HG03139 (cell line): ENCODE results near the gene RAI1.
"Not testable (repeated sequence)": the region's sequence is repeated elsewhere in the genome, so short reads cannot be mapped to it uniquely, and the experiment has no call there.

Experiments
- ATAC-seq: cut with Tn5 transposase; IDR thresholded peaks from one replicate; pipeline ENCODE4 v1.9.1; 2021; ENCODE audit not compliant: unreplicated experiment

RAI1 gene

DNA sequence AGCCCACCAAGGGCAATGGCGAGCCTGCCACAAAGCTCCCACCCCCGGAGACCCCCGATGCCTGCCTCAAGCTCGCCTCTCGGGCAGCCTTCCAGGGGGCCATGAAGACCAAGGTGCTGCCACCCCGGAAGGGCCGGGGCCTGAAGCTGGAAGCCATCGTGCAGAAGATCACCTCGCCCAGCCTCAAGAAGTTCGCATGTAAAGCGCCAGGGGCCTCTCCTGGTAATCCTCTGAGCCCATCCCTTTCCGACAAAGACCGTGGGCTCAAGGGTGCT, 115.5 kb downstream of the RAI1 start:
- no peak for ATAC-seq

- no peak for ATAC-seq
These were observed 116.0 kb downstream of the RAI1 start for GRCh38 chr17:17797119-17797809.

DNA sequence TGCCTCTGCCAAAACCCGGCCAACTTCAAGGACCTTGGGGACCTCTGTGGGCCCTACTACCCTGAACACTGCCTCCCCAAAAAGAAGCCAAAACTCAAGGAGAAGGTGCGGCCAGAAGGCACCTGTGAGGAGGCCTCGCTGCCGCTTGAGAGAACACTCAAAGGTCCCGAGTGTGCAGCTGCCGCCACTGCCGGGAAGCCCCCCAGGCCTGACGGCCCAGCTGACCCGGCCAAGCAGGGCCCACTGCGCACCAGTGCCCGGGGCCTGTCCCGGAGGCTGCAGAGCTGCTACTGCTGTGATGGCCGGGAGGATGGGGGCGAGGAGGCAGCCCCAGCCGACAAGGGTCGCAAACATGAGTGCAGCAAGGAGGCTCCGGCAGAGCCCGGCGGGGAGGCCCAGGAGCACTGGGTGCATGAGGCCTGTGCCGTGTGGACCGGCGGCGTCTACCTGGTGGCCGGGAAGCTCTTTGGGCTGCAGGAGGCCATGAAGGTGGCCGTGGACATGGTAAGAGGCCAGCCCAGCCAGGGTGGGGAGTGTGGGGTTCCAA, 116.8 kb downstream of the RAI1 start:
- ATAC-seq: no peak

- no peak for ATAC-seq
These were observed 117.5 kb downstream of the RAI1 start for GRCh38 chr17:17798573-17799255.

DNA sequence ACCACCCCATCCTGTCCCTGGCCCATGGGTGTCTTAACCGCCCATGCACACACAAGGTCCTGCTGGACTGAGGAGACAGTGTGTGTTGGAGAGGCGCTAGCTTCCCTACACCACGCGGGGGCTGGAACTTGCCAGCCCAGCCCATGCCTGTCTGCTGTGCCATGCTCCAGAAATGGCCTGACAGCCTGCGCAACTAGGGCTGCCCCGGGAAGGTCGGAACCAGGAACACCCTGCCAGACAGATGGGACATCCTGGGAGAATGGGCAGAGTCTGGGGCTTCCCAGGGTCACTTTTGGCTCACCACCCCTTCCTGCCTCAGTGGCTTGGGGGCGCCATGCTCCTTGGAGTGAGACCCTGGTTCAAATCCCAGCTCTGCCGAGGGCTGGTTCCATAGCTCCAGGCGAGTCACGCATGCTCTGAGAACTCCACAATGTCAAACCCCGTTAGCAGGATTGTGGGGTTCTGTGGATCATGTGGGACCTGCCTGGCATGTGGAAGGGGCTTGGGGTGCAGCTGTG, 119.3 kb downstream of the RAI1 start:
- no peak for ATAC-seq

- no peak for ATAC-seq
These were observed 120.7 kb downstream of the RAI1 start for GRCh38 chr17:17801800-17802481.

DNA sequence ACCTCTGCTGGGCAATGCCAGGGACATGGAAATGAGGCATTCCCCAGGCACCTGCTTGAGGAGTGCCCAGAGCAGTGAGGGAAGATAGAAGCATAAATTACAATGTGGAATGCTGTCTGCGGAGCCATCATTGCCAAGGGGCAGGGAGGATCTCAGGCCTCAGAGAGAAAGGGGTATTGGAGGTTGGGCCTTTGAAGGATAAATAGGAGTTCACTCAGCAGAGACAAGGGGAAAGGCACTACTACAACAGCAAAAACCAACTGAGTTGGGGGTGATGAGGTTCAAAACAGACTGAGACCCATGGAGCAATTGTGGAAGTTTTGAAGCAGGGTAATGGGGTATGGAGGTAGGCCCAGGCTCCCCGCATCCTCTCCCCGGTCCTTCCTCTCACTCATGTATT, 122.7 kb downstream of the RAI1 start:
- ATAC-seq: no peak

GRCh38 chr17:17805575-17805974, 124.3 kb downstream of the RAI1 start:
- ATAC-seq: no peak

- ATAC-seq: no peak
These were observed 124.8 kb downstream of the RAI1 start for GRCh38 chr17:17806035-17806434.

DNA sequence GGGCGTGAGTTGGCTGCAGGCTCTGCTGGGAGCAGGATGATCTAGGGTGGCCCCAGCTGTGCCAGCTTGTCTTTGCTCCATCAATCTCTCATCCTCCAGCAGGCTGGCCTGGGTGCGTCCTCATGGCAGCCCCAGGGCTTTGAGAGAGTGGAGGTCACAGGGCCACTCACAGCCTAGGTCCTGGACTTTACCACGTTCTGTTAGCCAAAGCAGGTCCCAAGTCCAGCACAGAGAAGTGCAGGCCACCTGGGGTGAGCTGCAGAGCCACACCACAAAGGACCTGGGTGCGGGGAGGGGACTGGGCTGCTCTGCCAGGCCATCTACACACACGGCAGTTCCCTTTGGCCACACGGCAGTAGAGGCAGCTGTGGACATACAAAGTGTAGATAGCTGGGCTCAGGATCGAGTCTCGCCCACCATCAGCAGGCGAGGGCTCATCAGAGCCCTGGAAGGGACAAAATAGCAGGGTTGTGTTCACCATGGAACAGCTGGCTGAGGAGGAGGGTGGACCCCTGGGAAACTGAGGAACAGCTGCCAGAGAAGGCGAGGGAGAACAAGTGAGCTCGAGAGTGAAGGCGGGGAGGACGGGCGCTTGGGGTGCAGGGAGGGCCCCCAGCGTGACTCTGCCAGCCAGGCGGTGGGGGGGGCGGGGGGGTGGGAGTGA, 125.5 kb downstream of the RAI1 start:
- ATAC-seq: no peak

GRCh38 chr17:17807440-17807839, 126.2 kb downstream of the RAI1 start:
- ATAC-seq: no peak

DNA sequence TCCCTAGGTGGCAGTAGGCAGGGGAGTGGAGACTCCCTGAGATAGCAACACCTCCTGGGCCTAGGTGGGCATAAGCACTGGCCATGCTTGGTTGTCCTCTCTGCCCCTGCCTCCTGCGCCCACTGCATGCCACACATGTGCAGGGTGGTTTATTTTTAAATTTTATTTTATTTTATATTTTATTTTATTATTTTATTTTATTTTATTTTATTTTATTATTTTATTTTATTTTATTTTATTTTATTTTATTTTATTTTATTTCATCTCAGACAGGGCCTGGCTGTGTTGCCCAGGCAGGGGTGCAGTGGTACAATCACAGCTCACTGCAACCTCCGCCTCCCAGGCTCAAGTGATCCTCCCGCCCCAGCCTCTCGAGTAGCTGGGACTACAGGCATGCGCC, 126.9 kb downstream of the RAI1 start:
- not testable (repeated sequence) for ATAC-seq

DNA sequence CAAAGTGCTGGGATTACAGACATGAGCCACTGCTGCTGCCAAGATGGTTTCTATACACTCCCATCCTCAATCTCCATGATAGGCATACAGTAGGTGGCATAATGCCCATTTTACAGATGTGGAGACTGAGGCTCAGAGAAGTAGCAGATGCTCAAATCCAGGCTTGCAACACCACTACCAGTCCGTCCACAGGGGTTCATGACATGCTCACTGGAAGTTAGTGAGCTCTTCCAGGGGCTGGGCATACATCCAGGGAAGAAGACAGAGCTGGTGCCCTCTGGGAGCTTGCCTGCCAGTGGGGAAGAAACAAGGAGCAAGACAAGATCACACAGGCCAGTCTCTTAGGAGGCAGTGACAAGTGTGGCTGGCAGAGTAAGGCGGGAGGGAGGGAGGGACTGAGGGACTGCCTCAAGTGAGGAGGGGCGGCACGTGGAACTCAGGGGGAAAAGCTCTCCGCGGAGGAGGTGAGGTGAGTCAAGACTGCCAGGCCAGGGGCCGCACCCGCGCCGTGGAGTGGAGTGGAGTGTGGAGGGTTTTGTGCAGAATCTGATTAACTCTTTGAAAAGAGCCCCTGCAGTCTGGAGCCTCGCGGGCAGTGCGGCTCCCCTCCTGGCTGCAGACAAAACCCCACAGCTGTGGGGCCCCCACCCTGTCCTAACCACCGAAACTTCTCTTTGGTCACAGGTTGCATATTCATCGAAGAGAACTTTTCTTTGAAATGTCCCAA, 127.6 kb downstream of the RAI1 start:
- no peak for ATAC-seq

DNA sequence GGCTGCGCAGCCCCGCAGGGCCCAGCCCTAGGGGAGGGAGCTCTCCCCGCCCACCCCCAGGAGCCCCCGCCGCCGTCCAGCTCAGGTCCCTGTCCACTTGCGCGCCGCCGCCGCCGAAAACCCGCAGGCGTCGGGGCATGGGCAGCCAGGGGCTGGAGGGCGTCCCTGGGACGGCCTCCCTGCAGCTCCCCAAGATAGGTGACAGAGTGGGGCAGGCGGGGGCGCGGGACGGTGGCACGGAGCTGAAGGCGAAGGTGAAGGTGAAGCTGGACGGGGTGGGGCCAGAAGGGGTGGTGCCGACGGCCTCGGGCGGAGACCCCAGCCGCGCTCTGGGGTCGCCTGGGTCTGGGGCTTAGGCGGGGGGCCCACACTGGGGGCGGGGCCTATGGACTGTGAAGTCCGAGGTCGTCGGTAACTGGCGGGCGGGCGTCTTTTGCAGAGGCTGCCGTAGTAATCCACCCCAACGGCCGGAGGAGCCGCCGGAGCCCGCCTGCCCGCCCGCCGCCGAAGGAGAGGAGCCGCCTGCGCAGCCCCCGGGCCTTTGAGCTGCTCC, 128.3 kb downstream of the RAI1 start:
- ATAC-seq: no peak

- no peak for ATAC-seq
These were observed 129.0 kb downstream of the RAI1 start for GRCh38 chr17:17810084-17810894.

- no peak for ATAC-seq
These were observed 129.6 kb downstream of the RAI1 start for GRCh38 chr17:17810895-17811248.

DNA sequence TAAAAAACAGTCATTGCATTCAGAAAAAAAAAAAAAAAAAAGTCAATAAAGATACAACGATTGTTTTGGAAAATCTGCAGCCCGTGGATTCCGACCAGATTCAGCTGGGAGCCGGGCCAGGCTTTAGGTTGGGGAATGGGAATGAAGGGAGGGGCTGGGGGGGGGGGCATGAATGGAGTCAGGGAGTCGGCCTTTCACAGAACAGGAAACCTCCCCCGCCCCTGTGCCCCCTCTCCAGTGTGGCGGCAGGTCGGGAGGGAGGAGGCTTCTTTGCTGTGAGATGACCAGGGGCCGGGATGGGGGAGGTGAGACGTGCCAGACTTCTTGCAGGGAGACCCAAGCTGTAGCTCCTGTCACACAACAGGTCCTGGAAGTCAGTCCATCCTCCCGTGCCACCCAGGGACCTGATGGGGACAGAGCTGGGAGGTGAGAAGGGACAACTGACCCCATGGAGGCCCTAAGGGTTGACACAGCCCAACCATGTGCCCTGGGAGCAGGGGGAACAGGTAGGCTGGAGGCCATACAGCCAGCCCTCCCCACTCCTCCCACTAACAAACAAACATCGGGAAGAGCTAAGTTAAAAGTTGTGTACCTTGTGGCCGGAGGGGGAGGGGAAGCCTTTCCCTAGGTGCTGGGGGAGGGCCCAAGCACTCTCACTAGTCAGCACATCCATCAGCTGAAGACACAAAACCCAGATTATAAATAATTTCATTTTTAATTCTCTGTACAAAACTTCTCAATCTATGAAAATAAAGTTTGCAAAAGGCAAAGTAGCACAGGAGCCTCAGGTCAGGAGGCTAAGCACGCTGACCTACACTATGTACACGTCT, 130.3 kb downstream of the RAI1 start:
- no peak for ATAC-seq

DNA sequence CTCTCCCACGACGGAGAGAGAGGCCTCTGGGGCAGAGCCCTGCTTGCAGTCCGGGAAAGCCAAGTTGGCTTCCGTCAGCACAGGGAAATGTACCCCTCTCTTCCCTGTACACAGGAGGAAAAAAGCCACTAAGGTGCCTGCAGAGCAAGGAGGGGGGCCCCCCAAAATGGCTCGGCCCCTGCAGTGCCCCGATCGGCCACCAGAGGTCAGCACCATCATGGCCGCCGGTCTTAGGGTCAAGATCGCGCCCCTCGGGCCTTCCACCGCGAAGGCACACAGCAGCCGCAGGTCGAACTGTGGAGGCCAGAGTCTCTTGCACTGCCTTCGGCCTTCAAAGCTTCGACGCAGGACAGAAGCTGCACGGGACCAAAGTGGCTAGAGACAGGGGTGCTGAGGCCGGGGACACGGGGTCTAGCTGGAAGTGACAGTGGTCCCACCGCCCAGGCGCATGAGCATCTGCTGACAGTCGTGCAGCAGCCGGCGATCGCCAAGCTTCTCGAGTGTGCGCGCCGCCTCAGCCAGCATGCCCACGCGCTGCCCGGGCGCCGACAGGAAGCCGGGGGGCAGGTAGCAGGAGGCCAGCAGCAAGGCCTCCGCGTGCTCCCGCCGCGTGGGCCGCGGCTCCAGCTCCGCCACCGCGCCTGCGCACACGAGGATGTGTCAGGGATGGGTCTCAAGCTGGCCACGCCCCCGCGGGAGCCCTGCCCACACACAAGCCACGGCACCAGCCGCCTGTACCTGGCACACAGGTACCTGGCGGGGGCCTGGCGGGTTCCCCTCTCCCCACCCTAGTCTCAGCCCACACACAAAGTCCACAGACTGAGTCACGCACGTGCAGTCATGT, 131.2 kb downstream of the RAI1 start:
- no peak for ATAC-seq
